Measurements from ENCODE around the gene PRKD1.

GRCh38 chr14:29832042-29832441 is 95.6 kb downstream of the PRKD1 start:
- TF ChIP-seq PPARA (CRISPR knock-in tag; IDR thresholded peaks at IDR 0.05; ENCODE audit: borderline replicate concordance), result no peak
- no peak for TF ChIP-seq RARB (CRISPR knock-in tag; IDR thresholded peaks at IDR 0.05)
- TF ChIP-seq ZNF8 (CRISPR knock-in tag; IDR thresholded peaks at IDR 0.05), result no peak
- no peak for TF ChIP-seq ZC3H10 (CRISPR knock-in tag; IDR thresholded peaks at IDR 0.05)
- no peak for TF ChIP-seq BACH2 (CRISPR knock-in tag; IDR thresholded peaks at IDR 0.05; ENCODE audit: borderline replicate concordance)
- no peak for TF ChIP-seq GLIS3 (CRISPR knock-in tag; IDR thresholded peaks at IDR 0.05)
- TF ChIP-seq CSRNP3 (CRISPR knock-in tag; IDR thresholded peaks at IDR 0.05), result no peak
- TF ChIP-seq TSHZ2 (CRISPR knock-in tag; IDR thresholded peaks at IDR 0.05), result no peak

Data from SK-N-SH treated with all-trans-retinoic acid at 6 μM for 48 hours (cell line).